ENCODE results near the gene GPR155. TPM values are rescaled to one million over a fixed set of nuclear protein-coding genes. Genes with fewer than 3 reads are reported as not detected.

Gene GPR155
- total and polyA plus RNA-seq, 10 donors: 0.80 to 15.5 (median 10.3) TPM

GRCh38 chr2:174518395-174518794 is 31.6 kb upstream of the GPR155 start:
- Histone ChIP-seq H3K27ac (no peak overlapping the region), H3K27me3 (replicated peaks in 1 of 7) (no peaks in the 10 kb centered on the region), H3K36me3 (no peaks in the 10 kb centered on the region), H3K9me3 (no peaks in the 10 kb centered on the region), H3K4me3 (no peak overlapping the region), H3K4me1 (peaks cover 0 to 26% (median 9%) of the 10 kb centered on the region in 6 donors)
- no peak for DNase-seq
- TF ChIP-seq POLR2A (IDR thresholded peaks at IDR 0.05) (no peak), CTCF (IDR thresholded peaks at IDR 0.05 in 8 of 11, conservative IDR thresholded peaks at IDR 0.05 in 3 of 11) (no peak), POLR2AphosphoS5 (IDR thresholded peaks at IDR 0.05) (no peak)
- WGBS, 5 donors: 88 to 96% (median 91%) methylated on average over 2 of the region's 2 CpGs
- intact Hi-C loops (cut with DNase I; ENCODE audit: low total_unique reads): no loop called here

- no peaks in the 10 kb centered on the region for H3K36me3 ChIP-seq
- peaks cover 0 to 4% (median 0%) of the 10 kb centered on the region in 8 donors for H3K9me3 ChIP-seq
- H3K27ac ChIP-seq: peak overlapping the region in 1 of 8 donors; percentile 29
- peaks cover 0 to 10% (median 0%) of the 10 kb centered on the region in 6 donors for H3K4me1 ChIP-seq
- no peak for TF ChIP-seq POLR2A (IDR thresholded peaks at IDR 0.05)
- TF ChIP-seq POLR2AphosphoS5 (IDR thresholded peaks at IDR 0.05): no peak
- TF ChIP-seq CTCF (IDR thresholded peaks at IDR 0.05 in 8 of 11, conservative IDR thresholded peaks at IDR 0.05 in 3 of 11): no peak
- intact Hi-C loops (cut with DNase I; ENCODE audit: low total_unique reads): no loop called here
- 67 to 86% (median 76%) methylated on average over 5 of the region's 5 CpGs for WGBS, 5 donors
- H3K27me3 ChIP-seq (replicated peaks in 1 of 7): no peaks in the 10 kb centered on the region
- DNase-seq: no peak
- no peak overlapping the region for H3K4me3 ChIP-seq
Measured at GRCh38 chr2:174516501-174517378, 29.9 kb upstream of the GPR155 start.

- TF ChIP-seq POLR2AphosphoS5 (IDR thresholded peaks at IDR 0.05) (no peak), CTCF (IDR thresholded peaks at IDR 0.05 in 8 of 11, conservative IDR thresholded peaks at IDR 0.05 in 3 of 11) (no peak), POLR2A (IDR thresholded peaks at IDR 0.05) (no peak)
- Histone ChIP-seq H3K4me1 (peaks cover 0 to 10% (median 0%) of the 10 kb centered on the region in 6 donors), H3K9me3 (peaks cover 0 to 35% (median 23%) of the 10 kb centered on the region in 8 donors), H3K27me3 (replicated peaks in 1 of 7) (no peaks in the 10 kb centered on the region), H3K36me3 (no peaks in the 10 kb centered on the region), H3K4me3 (no peak overlapping the region), H3K27ac (no peak overlapping the region)
- 79 to 87% (median 83%) methylated on average over 3 of the region's 3 CpGs for WGBS, 5 donors
- intact Hi-C loops (cut with DNase I; ENCODE audit: low total_unique reads): no loop called here
- DNase-seq: no peak
Measured at GRCh38 chr2:174512345-174512744, 25.5 kb upstream of the GPR155 start.

GRCh38 chr2:174511580-174512260 is 24.9 kb upstream of the GPR155 start:
- peaks cover 0 to 6% (median 0%) of the 10 kb centered on the region in 6 donors for H3K4me1 ChIP-seq
- no peak overlapping the region for H3K27ac ChIP-seq
- no peaks in the 10 kb centered on the region for H3K36me3 ChIP-seq
- DNase-seq: no peak
- peaks cover 0 to 37% (median 23%) of the 10 kb centered on the region in 8 donors for H3K9me3 ChIP-seq
- no peaks in the 10 kb centered on the region for H3K27me3 ChIP-seq (replicated peaks in 1 of 7)
- TF ChIP-seq POLR2AphosphoS5 (IDR thresholded peaks at IDR 0.05) (no peak), CTCF (IDR thresholded peaks at IDR 0.05 in 8 of 11, conservative IDR thresholded peaks at IDR 0.05 in 3 of 11) (no peak), POLR2A (IDR thresholded peaks at IDR 0.05) (no peak)
- no peak overlapping the region for H3K4me3 ChIP-seq
- intact Hi-C loops (cut with DNase I; ENCODE audit: low total_unique reads): no loop called here
- 54 to 59% (median 57%) methylated on average over 5 of the region's 5 CpGs for WGBS, 5 donors

All from spleen (tissue), 11 donors.